A549 (cell line): ENCODE data around the gene PPP2R3B.

ENCODE experiments used
- EP300 ChIP-seq, 2 experiments: fragments of >200 bp; sonication (Bioruptor Twin); formaldehyde crosslinking; IDR thresholded peaks; 2 replicates in 1 of 2; 3 replicates in 1 of 2; pipeline ENCODE4 v1.6.1; 2016 to 2017
- ESRRA ChIP-seq: fragments of 150-350 bp; IDR thresholded peaks from 2 replicates; pipeline ENCODE4 v1.6.1; 2014; ENCODE audit warnings: mild to moderate bottlenecking, low read length, borderline replicate concordance
- FOSL2 ChIP-seq, 2 experiments: fragments of 450-650 bp in 1 of 2; fragments of >200 bp in 1 of 2; sonication (Bioruptor Twin) in 1 of 2; formaldehyde crosslinking; IDR thresholded peaks; 2 replicates each; pipeline versions ENCODE4 v1.5.0 to v1.6.1; 2016 to 2020; ENCODE audit warnings: mild to moderate bottlenecking in 1 of 2, moderate library complexity in 1 of 2
- HDAC2 ChIP-seq: fragments of 200-600 bp; sonication (generic); IDR thresholded peaks from 2 replicates; pipeline ENCODE4 v1.6.1; 2016
- MAZ ChIP-seq: fragments of 150-350 bp; IDR thresholded peaks from 2 replicates; pipeline ENCODE4 v1.6.1; 2014; ENCODE audit warnings: antibody characterized with exemption, low read depth, low read length, borderline replicate concordance
- POLR2A ChIP-seq: IDR thresholded peaks from 2 replicates; pipeline ENCODE4 v1.6.1; 2012; ENCODE audit warnings: mild to moderate bottlenecking, low read length
- RAD21 ChIP-seq, 2 experiments: fragments of >200 bp in 1 of 2; sonication (Bioruptor Twin) in 1 of 2; formaldehyde crosslinking in 1 of 2; IDR thresholded peaks in 1 of 2; conservative IDR thresholded peaks in 1 of 2; 2 replicates in 1 of 2; 3 replicates in 1 of 2; pipeline ENCODE4 v1.6.1; 2012 to 2018; ENCODE audit warnings: inconsistent platforms in 1 of 2
- RFX5 ChIP-seq: fragments of 450-650 bp; IDR thresholded peaks from 2 replicates; pipeline ENCODE4 v1.7.1; 2014; ENCODE audit warnings: antibody characterized with exemption, mild to moderate bottlenecking, moderate library complexity
- SMC3 ChIP-seq: fragments of >200 bp; sonication (Bioruptor Twin); formaldehyde crosslinking; IDR thresholded peaks from 3 replicates; pipeline ENCODE4 v1.6.1; 2018; ENCODE audit warnings: inconsistent platforms
- TP53 ChIP-seq: fragments of 250-450 bp; sonication (Bioruptor Pico); IDR thresholded peaks from 2 replicates; pipeline ENCODE4 v1.5.0; 2021; ENCODE audit warnings: mild to moderate bottlenecking, moderate library complexity
- TF ChIP-seq, protein P1 (sequence below): fragments of >200 bp; sonication (Bioruptor Twin); formaldehyde crosslinking; IDR thresholded peaks from 3 replicates; pipeline ENCODE4 v1.5.1; 2016

DNA sequence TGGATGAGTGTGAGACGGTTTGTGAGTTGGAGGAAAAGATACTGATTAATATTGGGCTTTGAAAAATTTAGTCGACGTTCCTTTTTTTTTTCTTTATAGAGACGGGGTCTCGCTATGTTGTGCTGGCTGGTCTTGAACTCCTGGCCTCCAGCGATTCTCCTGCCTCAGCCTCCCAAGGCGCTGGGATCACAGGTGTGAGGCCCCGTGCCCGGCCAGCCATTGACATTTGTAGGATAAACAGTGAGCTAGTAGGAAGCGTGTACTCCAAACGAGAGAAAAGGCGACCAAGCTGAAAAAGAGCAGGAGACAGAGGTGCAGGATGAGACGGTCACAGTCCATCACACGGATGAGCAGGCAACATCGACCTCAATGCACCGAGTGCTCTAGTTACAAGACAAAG is 19.4 kb downstream of the PPP2R3B start:
- TF ChIP-seq, protein P1, sequence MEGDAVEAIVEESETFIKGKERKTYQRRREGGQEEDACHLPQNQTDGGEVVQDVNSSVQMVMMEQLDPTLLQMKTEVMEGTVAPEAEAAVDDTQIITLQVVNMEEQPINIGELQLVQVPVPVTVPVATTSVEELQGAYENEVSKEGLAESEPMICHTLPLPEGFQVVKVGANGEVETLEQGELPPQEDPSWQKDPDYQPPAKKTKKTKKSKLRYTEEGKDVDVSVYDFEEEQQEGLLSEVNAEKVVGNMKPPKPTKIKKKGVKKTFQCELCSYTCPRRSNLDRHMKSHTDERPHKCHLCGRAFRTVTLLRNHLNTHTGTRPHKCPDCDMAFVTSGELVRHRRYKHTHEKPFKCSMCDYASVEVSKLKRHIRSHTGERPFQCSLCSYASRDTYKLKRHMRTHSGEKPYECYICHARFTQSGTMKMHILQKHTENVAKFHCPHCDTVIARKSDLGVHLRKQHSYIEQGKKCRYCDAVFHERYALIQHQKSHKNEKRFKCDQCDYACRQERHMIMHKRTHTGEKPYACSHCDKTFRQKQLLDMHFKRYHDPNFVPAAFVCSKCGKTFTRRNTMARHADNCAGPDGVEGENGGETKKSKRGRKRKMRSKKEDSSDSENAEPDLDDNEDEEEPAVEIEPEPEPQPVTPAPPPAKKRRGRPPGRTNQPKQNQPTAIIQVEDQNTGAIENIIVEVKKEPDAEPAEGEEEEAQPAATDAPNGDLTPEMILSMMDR: no peak
- TF ChIP-seq SMC3 (no peak), ESRRA (no peak), RAD21 (conservative IDR thresholded peaks at IDR 0.05 in 1 of 2, IDR thresholded peaks at IDR 0.05 in 1 of 2) (no peak), TP53 (CRISPR knock-in tag) (no peak), MAZ (no peak), POLR2A (no peak), FOSL2 (IDR thresholded peaks at IDR 0.05) (no peak), FOSL2 (CRISPR knock-in tag; IDR thresholded peaks at IDR 0.05) (no peak), HDAC2 (no peak), EP300 (IDR thresholded peaks at IDR 0.05) (no peak), RFX5 (no peak)
